H1 (cell line): ENCODE results near the gene LHPP. TPM values are rescaled to one million over a fixed set of nuclear protein-coding genes. Genes with fewer than 3 reads are reported as not detected.

Experiments used
- CTCF ChIA-PET: fragments of 300-600 bp; sonication (Branson Sonifier 250); formaldehyde crosslinking; loops from one replicate; lab custom pipeline; 2021; ENCODE audit not compliant: partially characterized antibody; lab: Charles Lee
- POLR2A ChIA-PET: fragments of 300-600 bp; sonication (Branson Sonifier 250); formaldehyde crosslinking; loops from one replicate; lab custom pipeline; 2021; ENCODE audit warnings: inconsistent platforms; ENCODE audit not compliant: partially characterized antibody; lab: Charles Lee
- DNase-seq, 2 experiments: peaks; one replicate each; pipeline versions ENCODE4 v3.0.0 to v3.0.0-alpha.2; 2010 to 2022; ENCODE audit warnings: low spot score in 2 of 2, low read depth in 1 of 2, mixed read lengths in 1 of 2
- FAIRE-seq: peaks from 2 replicates; lab custom pipeline; 2011; peaks lifted over from hg19 to GRCh38; lab: Jason Lieb, UNC
- H2AFZ ChIP-seq: 2 replicates; pipeline ENCODE4 v1.8.1; 2012; ENCODE audit warnings: low read length, inconsistent platforms
- H2AK5ac ChIP-seq: 2 replicates; pipeline ENCODE4 v1.6.1; 2013; ENCODE audit warnings: low read depth, low read length
- H2BK120ac ChIP-seq: replicated peaks from 2 replicates; pipeline ENCODE3; 2013; ENCODE audit warnings: low read depth, low read length, inconsistent platforms
- H2BK12ac ChIP-seq: 2 replicates; pipeline ENCODE4 v1.6.1; 2013; ENCODE audit warnings: low read depth, low read length
- H2BK15ac ChIP-seq: 2 replicates; pipeline ENCODE4 v1.6.1; 2013; ENCODE audit warnings: low read length
- H2BK20ac ChIP-seq: 2 replicates; pipeline ENCODE4 v1.6.1; 2013; ENCODE audit warnings: low read length
- H2BK5ac ChIP-seq: 2 replicates; pipeline ENCODE4 v1.6.1; 2013; ENCODE audit warnings: low read depth, low read length
- H3K14ac ChIP-seq: 2 replicates; pipeline ENCODE4 v1.6.1; 2013; ENCODE audit warnings: inconsistent platforms; ENCODE audit not compliant: insufficient read length
- H3K18ac ChIP-seq: 2 replicates; pipeline ENCODE4 v1.6.1; 2013; ENCODE audit warnings: low read length; ENCODE audit errors: extremely low read depth
- H3K23ac ChIP-seq: 2 replicates; pipeline ENCODE4 v1.6.1; 2013; ENCODE audit warnings: inconsistent platforms; ENCODE audit not compliant: insufficient read length
- H3K23me2 ChIP-seq: 2 replicates; pipeline ENCODE4 v1.6.1; 2013; ENCODE audit warnings: low read depth, low read length
- H3K27ac ChIP-seq: 2 replicates; pipeline ENCODE4 v1.6.1; 2011; ENCODE audit warnings: low read depth, low read length, inconsistent platforms
- H3K27me3 ChIP-seq, 4 experiments: replicated peaks in 1 of 4; 1 replicate in 1 of 4; 2 replicates in 3 of 4; pipeline versions ENCODE4 v1.6.1 to v1.8.1; 2011 to 2013; ENCODE audit warnings: low read length in 3 of 4, mild to moderate bottlenecking in 3 of 4, inconsistent platforms in 2 of 4, mixed read lengths in 2 of 4, moderate library complexity in 1 of 4; ENCODE audit not compliant: control insufficient read depth in 3 of 4, insufficient read depth in 3 of 4; ENCODE audit errors: extremely low read depth in 1 of 4
- H3K36me3 ChIP-seq, 4 experiments: 2 replicates each; pipeline versions ENCODE4 v1.6.1 to v1.8.1; 2011 to 2013; ENCODE audit warnings: mild to moderate bottlenecking in 4 of 4, low read length in 3 of 4, moderate library complexity in 2 of 4, control low read depth in 1 of 4, inconsistent platforms in 1 of 4; ENCODE audit not compliant: insufficient read depth in 4 of 4, control insufficient read depth in 2 of 4
- H3K4ac ChIP-seq: replicated peaks from 2 replicates; pipeline ENCODE3; 2013; ENCODE audit warnings: low read length, low read depth, mixed read lengths, inconsistent platforms; ENCODE audit not compliant: insufficient read length
- H3K4me1 ChIP-seq, 4 experiments: replicated peaks in 1 of 4; 1 replicate in 1 of 4; 2 replicates in 3 of 4; pipeline versions ENCODE4 v1.6.1 to v1.8.1; 2011 to 2013; ENCODE audit warnings: low read length in 3 of 4, inconsistent platforms in 2 of 4, mixed read lengths in 1 of 4; ENCODE audit not compliant: insufficient read depth in 4 of 4, control insufficient read depth in 3 of 4
- H3K4me2 ChIP-seq, 2 experiments: 2 replicates each; pipeline versions ENCODE4 v1.6.1 to v1.8.1; 2011 to 2013; ENCODE audit warnings: low read depth in 2 of 2, low read length in 2 of 2, control low read depth in 1 of 2, inconsistent platforms in 1 of 2, mild to moderate bottlenecking in 1 of 2; ENCODE audit not compliant: insufficient read depth in 1 of 2
- H3K4me3 ChIP-seq, 4 experiments: fragments of 200-600, 300-600 bp in 1 of 4; sonication (generic), shearing (Covaris generic), sonication (Bioruptor Twin) in 1 of 4; 2 replicates each; pipeline versions ENCODE4 v1.5.1 to v1.8.1; 2011 to 2016; ENCODE audit warnings: low read length in 4 of 4, low read depth in 3 of 4, control low read depth in 2 of 4, inconsistent platforms in 2 of 4, mild to moderate bottlenecking in 2 of 4, mixed read lengths in 1 of 4, moderate library complexity in 1 of 4; ENCODE audit not compliant: insufficient read depth in 2 of 4; ENCODE audit errors: extremely low read depth in 1 of 4
- H3K56ac ChIP-seq: replicated peaks from 2 replicates; pipeline ENCODE3; 2013; ENCODE audit warnings: low read depth, mild to moderate bottlenecking, mixed read lengths, low read length, inconsistent platforms; ENCODE audit not compliant: insufficient read length
- H3K79me1 ChIP-seq: 2 replicates; pipeline ENCODE4 v1.6.1; 2013; ENCODE audit warnings: low read depth, low read length, control low read depth
- H3K79me2 ChIP-seq, 2 experiments: 2 replicates each; pipeline versions ENCODE4 v1.6.1 to v1.8.1; 2012 to 2013; ENCODE audit warnings: low read length in 2 of 2, mild to moderate bottlenecking in 2 of 2, inconsistent platforms in 1 of 2; ENCODE audit not compliant: insufficient read depth in 2 of 2, control insufficient read depth in 1 of 2
- H3K9ac ChIP-seq, 4 experiments: replicated peaks in 1 of 4; 1 replicate in 1 of 4; 2 replicates in 3 of 4; pipeline versions ENCODE4 v1.6.1 to v1.8.1; 2011 to 2013; ENCODE audit warnings: low read depth in 3 of 4, low read length in 3 of 4, control low read depth in 2 of 4, mild to moderate bottlenecking in 2 of 4, moderate library complexity in 2 of 4, inconsistent platforms in 1 of 4; ENCODE audit errors: extremely low read depth in 1 of 4
- H3K9me3 ChIP-seq, 2 experiments: 2 replicates each; pipeline versions ENCODE4 v1.6.1 to v1.8.1; 2012 to 2013; ENCODE audit warnings: mild to moderate bottlenecking in 2 of 2, moderate library complexity in 2 of 2, control low read depth in 1 of 2, inconsistent platforms in 1 of 2, low read depth in 1 of 2, low read length in 1 of 2, mixed read lengths in 1 of 2; ENCODE audit not compliant: insufficient read depth in 2 of 2
- H4K20me1 ChIP-seq, 2 experiments: replicated peaks in 1 of 2; 2 replicates each; pipeline versions ENCODE3 to v1.8.1; 2011 to 2013; ENCODE audit warnings: inconsistent platforms in 2 of 2, low read length in 2 of 2, mild to moderate bottlenecking in 1 of 2; ENCODE audit not compliant: insufficient read depth in 2 of 2, control insufficient read depth in 1 of 2
- H4K5ac ChIP-seq: 2 replicates; pipeline ENCODE4 v1.6.1; 2013; ENCODE audit warnings: low read length, low read depth, mixed read lengths, inconsistent platforms; ENCODE audit not compliant: insufficient read length
- H4K8ac ChIP-seq: 2 replicates; pipeline ENCODE4 v1.8.0; 2013; ENCODE audit warnings: mild to moderate bottlenecking, moderate library complexity, low read length, inconsistent platforms; ENCODE audit not compliant: insufficient read depth; ENCODE audit errors: extremely low read depth
- H4K91ac ChIP-seq: replicated peaks from 2 replicates; pipeline ENCODE3; 2013; ENCODE audit warnings: low read length, mixed read lengths, inconsistent platforms; ENCODE audit not compliant: insufficient read length
- CHD2 ChIP-seq: IDR thresholded peaks from 2 replicates; pipeline ENCODE4 v1.6.1; 2012; ENCODE audit warnings: low read length, improper control_type of control experiment
- EP300 ChIP-seq, 2 experiments: IDR thresholded peaks; 1 replicate in 1 of 2; 2 replicates in 1 of 2; pipeline ENCODE4 v1.6.1; 2011 to 2012; ENCODE audit warnings: low read depth in 2 of 2, low read length in 2 of 2, mild to moderate bottlenecking in 2 of 2, borderline replicate concordance in 1 of 2, inconsistent platforms in 1 of 2, moderate library complexity in 1 of 2
- FOSL1 ChIP-seq: IDR thresholded peaks from 2 replicates; pipeline ENCODE4 v1.6.1; 2011; ENCODE audit warnings: mild to moderate bottlenecking, low read depth, low read length, moderate library complexity; ENCODE audit not compliant: insufficient read depth
- GABPA ChIP-seq: IDR thresholded peaks from 2 replicates; pipeline ENCODE4 v1.6.1; 2011; ENCODE audit warnings: mild to moderate bottlenecking, low read length, moderate library complexity, borderline replicate concordance; ENCODE audit not compliant: insufficient read depth
- HDAC6 ChIP-seq: IDR thresholded peaks from one replicate; pipeline ENCODE4 v1.7.1; 2012; ENCODE audit warnings: low read depth, mild to moderate bottlenecking, inconsistent platforms, low read length, moderate library complexity
- KDM4A ChIP-seq: IDR thresholded peaks from one replicate; pipeline ENCODE4 v1.7.1; 2012; ENCODE audit warnings: low read depth, mild to moderate bottlenecking, moderate library complexity, low read length, inconsistent platforms; ENCODE audit not compliant: severe bottlenecking
- KDM5A ChIP-seq: fragments of 200-600 bp; IDR thresholded peaks from 2 replicates; pipeline ENCODE4 v1.7.1; 2012; ENCODE audit warnings: mild to moderate bottlenecking, low read length, inconsistent platforms, mixed read lengths
- POLR2A ChIP-seq, 2 experiments: IDR thresholded peaks; 1 replicate in 1 of 2; 2 replicates in 1 of 2; pipeline ENCODE4 v1.6.1; 2011; ENCODE audit warnings: low read depth in 2 of 2, low read length in 2 of 2, mild to moderate bottlenecking in 2 of 2; ENCODE audit errors: control extremely low read depth in 1 of 2
- RAD21 ChIP-seq, 2 experiments: IDR thresholded peaks in 1 of 2; conservative IDR thresholded peaks in 1 of 2; 2 replicates each; pipeline ENCODE4 v1.6.1; 2011; ENCODE audit warnings: low read depth in 2 of 2, low read length in 2 of 2, improper control_type of control experiment in 1 of 2, inconsistent platforms in 1 of 2, mild to moderate bottlenecking in 1 of 2, moderate library complexity in 1 of 2
- USF2 ChIP-seq: IDR thresholded peaks from 2 replicates; pipeline ENCODE4 v1.6.1; 2011; ENCODE audit warnings: low read length, improper control_type of control experiment
- YY1 ChIP-seq: IDR thresholded peaks from 2 replicates; pipeline ENCODE4 v1.6.1; 2011; ENCODE audit warnings: low read depth, mild to moderate bottlenecking, low read length
- WGBS, 2 experiments: shearing (Covaris generic) in 1 of 2; methylation state at CpG; one replicate each; pipeline versions ENCODE4 v1.1.6 to v1.1.7; 2013 to 2015; ENCODE audit warnings: low lambda C conversion rate in 2 of 2, mixed read lengths in 2 of 2, inconsistent platforms in 1 of 2, low coverage in 1 of 2, missing lambda C conversion rate in 1 of 2; ENCODE audit not compliant: insufficient replicate concordance in 2 of 2, insufficient coverage in 1 of 2, insufficient read length in 1 of 2; ENCODE audit errors: extremely low coverage in 1 of 2, missing lambda C conversion rate in 1 of 2; 5-methylcytosine and 5-hydroxymethylcytosine counted together
- polyA plus RNA-seq, 7 experiments: library from polyadenylated mRNA; depleted of rRNA in 3 of 7; stranded (reverse) in 5 of 7; unstranded in 2 of 7; fragments of >200 nt in 5 of 7; fragments of 200-250 nt in 2 of 7; gene quantifications; 1 replicate in 5 of 7; 2 replicates in 1 of 7; 4 replicates in 1 of 7; pipeline versions ENCODE4 v1.2.1 to v1.2.3, GENCODE V29; 2011 to 2013; ENCODE audit warnings: missing spikeins in 2 of 7, mixed read lengths in 2 of 7
- total RNA-seq: library from RNA; stranded (reverse); fragmentation: NEBNext Ultra II Directional; extraction: Animal tissue kit (Norgen Biotek cat#: 25700); gene quantifications from 2 replicates; pipeline ENCODE4 v1.2.1, GENCODE V29; 2021

LHPP gene
- total and polyA plus RNA-seq, 2 of the 8 experiments (the other 6 are each of a cell fraction or from before 2014, with no cell fraction given) = 26.0 to 45.0 TPM

- FAIRE-seq = no peak
- no peak overlapping the region for H3K9ac ChIP-seq
- TF ChIP-seq KDM5A (no peak), FOSL1 (no peak), HDAC6 (no peak), POLR2A (IDR thresholded peaks at IDR 0.05; ENCODE audit: control extremely low read depth in 1 of 2, low read depth in 2 of 2, low read length in 2 of 2) (no peak), EP300 (IDR thresholded peaks at IDR 0.05; ENCODE audit: borderline replicate concordance in 1 of 2, low read depth in 2 of 2, low read length in 2 of 2) (no peak), CHD2 (no peak), GABPA (no peak), YY1 (no peak), USF2 (no peak), RAD21 (IDR thresholded peaks at IDR 0.05 in 1 of 2, conservative IDR thresholded peaks at IDR 0.05 in 1 of 2; ENCODE audit: low read depth in 2 of 2, low read length in 2 of 2) (no peak), KDM4A (no peak)
These were observed 146.1 kb downstream of the LHPP start for GRCh38 chr10:124607693-124608092.

More at GRCh38 chr10:124607693-124608092, 146.1 kb downstream of the LHPP start:
- H3K56ac ChIP-seq = no peak overlapping the region
- H3K27me3 ChIP-seq = no peaks in the 10 kb centered on the region; a peak in 1 of 7 replicates
- DNase-seq = no peak
- H4K20me1 ChIP-seq = peaks cover 1 to 4% of the 10 kb centered on the region in 2 experiments
- no peak overlapping the region for H3K23ac ChIP-seq
- H2AK5ac ChIP-seq = no peak overlapping the region
- no peaks in the 10 kb centered on the region for H3K79me2 ChIP-seq
- H3K14ac ChIP-seq = no peak overlapping the region
- no peak overlapping the region for H3K4me3 ChIP-seq
- CTCF ChIA-PET = interaction anchor here (1.2 kb wide), 1 partner anchor 134 kb away, joined by 3 read pairs; no protein-coding TSS in a partner anchor
- H3K36me3 ChIP-seq = no peaks in the 10 kb centered on the region; a peak in 1 of 8 replicates
- H4K5ac ChIP-seq = no peak overlapping the region
- no peak overlapping the region for H2BK15ac ChIP-seq
- no peak overlapping the region for H2BK20ac ChIP-seq
- peaks cover 0 to under 1% (median 0%) of the 10 kb centered on the region in 4 experiments; a peak in 3 of 7 replicates for H3K4me1 ChIP-seq
- H3K23me2 ChIP-seq = no peaks in the 10 kb centered on the region; the same call in 1 of the 2 replicates
- 94% methylated on average over 14 of the region's 18 CpGs; no CpG with 5 or more reads in 1 of the 2 experiments for WGBS, 2 experiments
- H3K4me2 ChIP-seq = no peak overlapping the region
- H2BK12ac ChIP-seq = no peak overlapping the region
- no peak overlapping the region for H3K27ac ChIP-seq
- no peak overlapping the region for H4K8ac ChIP-seq
- H3K79me1 ChIP-seq = no peaks in the 10 kb centered on the region
- H2BK5ac ChIP-seq = no peak overlapping the region
- H3K9me3 ChIP-seq = no peaks in the 10 kb centered on the region
- no peak overlapping the region for H4K91ac ChIP-seq
- H3K4ac ChIP-seq = no peak overlapping the region
- no peak overlapping the region for H2AFZ ChIP-seq
- H2BK120ac ChIP-seq = no peak overlapping the region
- no peak overlapping the region for H3K18ac ChIP-seq
- POLR2A ChIA-PET = no interaction called here
